HL-60/S4 treated with retinoic acid at 250 ng/mL for 4 days and 3 days (cell line): Measurements from ENCODE around the gene COL23A1.
"Not testable (repeated sequence)": the region's sequence is repeated elsewhere in the genome, so short reads cannot be mapped to it uniquely, and the experiment has no call there.

Source experiments
- in situ Hi-C: fragments of 300-500 bp; cut with MboI; formaldehyde crosslinking; loops from 2 replicates; pipeline ENCODE4 v1.7.0; 2022; ENCODE audit warnings: low sequenced_read_pairs

COL23A1 gene

DNA sequence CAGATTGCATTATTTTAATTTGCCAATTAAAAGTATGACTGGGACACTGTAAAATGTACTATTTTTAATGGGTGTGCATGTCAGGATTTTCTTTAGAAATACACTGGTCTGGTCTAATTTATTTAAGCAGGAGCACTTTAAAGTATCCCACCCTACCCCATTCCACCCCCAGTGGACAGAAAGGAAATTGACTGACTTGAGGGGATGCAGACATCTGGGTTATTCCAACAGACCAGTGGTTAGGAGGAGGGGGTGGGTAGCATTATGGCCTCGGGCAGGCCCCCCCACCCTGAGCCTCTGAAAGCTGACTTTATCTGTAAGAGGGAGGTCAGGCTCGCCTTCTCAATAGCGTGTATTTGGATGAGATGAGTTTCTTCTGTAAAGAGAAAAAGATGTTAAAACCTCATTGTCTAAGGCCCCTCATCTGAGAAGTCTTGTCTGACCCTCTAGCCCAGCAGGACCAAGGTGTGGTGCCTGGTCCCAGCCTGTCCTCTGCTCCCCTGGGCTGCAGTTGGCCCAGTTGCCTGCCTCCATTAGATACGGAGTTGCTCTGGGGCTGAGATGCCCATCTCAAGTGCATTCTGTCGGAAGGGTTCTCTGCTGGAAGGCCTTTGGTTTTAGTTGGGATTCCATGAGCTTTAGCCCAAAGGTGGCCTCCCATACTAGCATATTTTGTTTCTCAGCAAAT, 381.5 kb downstream of the COL23A1 start:
- in situ Hi-C loops: no loop called here

DNA sequence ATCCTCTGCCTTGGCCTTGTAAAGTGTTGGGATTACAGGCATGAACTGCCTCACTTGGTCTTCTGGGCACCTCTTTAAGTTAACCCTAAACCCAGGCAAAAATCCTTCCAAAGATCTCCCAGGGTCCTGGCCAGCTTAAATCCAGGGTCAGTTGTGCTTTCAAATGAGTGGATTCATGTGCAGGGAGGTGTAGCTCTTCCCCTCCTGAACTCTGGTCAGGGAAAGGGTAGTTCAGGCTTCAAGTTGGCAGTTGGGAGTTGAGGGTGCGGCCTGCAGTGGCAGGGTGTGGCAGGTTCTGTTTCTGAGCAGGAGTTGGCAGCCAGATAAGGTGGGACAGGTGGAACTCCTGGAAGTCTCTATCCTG, 382.3 kb downstream of the COL23A1 start:
- in situ Hi-C loops: no loop called here

DNA sequence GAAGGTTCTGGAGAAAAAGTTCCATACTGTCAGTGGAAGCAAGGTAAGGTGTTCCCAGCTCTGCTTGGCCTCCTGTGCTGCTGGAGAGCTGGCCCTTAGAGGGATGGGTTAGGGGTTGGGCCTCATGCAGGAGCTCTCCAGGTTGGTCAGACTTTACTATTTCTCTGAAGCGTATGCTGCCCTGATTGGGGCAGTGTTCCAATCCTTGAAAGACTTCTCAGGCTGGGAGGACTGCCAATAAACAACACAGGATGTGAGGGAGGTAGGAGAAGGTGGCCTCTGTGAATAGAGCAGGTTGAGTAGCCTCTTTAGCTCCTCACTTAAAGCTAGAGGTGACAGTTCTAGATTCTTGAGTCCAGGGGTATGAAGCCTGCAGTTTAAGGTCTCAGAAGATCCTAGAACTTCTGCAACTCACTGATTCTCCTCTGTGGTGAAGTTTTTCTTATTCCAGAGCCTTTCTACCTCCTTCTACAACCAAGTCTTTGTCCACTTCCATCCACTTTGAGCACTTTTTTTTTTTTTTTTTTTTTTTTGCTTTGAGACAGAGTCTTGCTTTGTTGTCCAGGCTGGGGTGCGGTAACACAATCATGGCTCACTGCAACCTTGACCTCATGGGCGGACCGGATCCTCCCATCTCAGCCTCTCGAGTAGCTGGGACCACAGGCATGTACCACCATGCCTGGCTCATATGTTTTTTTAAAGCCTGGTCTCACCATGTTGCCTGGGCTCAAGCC, 382.8 kb downstream of the COL23A1 start:
- in situ Hi-C loops: no loop called here

DNA sequence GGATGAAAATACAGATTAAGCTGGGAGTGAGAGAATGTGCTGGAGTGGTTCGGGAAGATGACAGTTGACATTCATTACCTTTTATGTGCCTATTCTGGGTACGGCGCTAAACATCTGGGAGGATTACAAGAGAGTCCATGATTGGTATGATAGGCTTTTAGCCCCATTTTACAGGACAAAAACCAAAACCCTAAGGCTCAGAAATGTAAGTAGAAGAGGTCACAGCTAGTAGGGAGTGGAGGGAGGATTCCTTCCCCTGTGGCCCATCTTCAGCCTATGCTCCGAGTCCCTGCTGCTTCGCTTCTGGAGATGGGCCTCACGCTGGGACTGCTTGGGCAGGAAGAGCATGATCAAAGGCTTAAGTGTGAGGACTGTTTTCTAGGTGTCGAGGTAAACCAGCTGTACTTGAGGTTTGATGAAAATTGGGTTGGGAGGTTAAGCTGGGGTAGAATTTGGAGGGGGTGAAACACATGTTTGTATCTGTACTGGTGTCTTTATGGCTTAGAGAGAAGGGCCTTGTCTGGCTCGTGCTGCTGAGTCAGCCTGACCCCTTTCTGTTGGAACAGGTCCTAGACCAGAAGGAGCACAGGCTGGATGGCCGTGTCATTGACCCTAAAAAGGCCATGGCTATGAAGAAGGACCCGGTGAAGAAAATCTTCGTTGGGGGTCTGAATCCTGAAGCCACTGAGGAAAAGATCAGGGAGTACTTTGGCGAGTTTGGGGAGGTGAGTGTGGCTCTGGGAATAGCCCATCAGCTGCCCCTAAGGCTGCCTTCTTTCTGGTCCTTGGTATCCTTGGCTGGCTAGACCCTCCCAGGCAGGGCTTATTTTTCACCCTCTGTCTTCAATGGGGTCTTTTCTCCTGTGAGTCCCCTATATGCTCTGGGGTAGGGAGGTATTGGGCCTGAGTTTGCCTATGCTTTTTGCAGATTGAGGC, 383.8 kb downstream of the COL23A1 start:
- in situ Hi-C loops: no loop called here

DNA sequence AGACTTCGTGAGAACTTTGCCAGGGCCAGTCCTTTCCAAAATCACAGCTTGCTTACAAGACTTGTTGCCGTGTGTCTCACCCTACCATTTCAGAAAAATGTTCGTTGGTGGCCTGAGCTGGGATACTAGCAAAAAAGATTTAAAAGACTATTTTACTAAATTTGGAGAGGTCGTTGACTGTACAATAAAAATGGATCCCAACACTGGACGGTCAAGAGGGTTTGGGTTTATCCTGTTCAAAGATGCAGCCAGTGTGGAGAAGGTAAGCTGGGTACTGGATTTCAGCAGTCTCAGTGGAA, 384.5 kb downstream of the COL23A1 start:
- in situ Hi-C loops: no loop called here

DNA sequence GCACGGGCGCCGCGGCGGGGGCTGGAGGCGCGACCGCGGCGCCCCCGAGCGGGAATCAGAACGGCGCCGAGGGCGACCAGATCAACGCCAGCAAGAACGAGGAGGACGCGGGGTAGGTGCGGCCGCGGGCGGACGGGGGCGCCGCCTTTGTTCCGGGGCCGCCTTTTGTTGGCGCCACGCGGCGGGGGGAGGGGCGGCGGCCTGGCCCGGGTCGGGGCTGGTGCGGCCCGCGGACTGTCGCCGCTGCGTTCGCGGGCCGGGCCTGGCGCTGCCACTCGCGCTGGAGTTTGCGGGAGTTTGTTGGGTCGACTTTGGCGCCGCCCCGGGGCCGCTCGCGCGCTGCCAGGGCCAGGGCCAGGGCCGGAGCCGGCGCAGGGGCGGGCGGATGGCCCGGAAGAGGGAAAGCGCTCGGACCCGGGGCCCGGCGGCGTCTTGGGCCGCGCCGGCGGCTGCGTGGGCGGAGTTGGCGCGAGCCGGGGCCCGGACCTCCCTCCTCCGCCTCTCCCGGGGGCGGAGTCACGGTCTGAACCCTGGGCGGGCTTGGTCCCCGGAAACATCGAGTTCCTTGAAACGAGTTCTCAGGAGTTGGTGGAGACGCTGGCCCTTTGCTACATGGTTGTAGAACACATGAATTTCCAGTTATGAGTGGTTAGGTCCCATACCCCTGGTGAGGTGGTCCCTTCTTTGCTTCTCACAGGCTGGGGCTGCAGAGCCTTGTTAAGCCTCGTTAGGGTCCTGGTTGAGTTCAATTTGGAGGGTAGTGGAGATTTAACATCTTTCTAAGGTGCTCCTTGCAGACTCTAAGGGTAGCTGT, 385.1 kb downstream of the COL23A1 start:
- in situ Hi-C loops: no loop called here

DNA sequence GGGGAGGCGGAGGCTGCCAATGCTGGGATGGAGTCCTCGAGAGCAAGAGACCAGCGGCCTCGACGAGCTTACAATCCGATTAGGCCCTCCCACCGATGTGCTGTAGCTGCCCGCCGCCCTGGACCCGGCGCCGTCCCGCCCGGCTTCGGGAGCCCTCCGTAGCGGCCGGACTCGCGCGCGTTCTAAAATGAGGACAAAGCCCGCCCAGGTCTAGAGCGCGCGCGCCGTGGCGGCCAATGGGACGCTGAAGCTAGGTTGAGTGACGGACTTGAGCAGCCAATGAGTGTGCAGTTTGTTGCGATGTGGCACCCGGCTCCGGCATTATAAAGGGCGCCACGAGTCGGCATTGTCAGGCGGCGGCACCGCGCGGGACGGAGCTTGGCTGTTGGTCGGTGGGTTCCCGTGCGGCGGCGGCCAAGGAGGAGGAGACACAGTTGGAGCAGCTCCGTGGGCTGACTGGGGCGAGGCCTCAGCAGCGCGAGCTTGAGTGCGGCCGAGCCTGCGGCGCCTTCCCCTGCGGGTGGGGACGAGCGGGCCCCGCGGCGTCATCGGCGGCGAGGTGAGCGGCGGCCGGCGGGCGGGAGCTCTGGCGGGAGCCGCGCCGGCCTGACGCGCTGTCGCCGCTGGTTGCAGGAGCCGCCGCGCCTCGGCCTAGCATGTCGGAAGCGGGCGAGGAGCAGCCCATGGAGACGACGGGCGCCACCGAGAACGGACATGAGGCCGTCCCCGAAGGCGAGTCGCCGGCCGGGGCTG, 385.8 kb downstream of the COL23A1 start, which contains the start of gene HNRNPAB:
Gene HNRNPAB (plus strand): TSS at position 352 of the 753 bp plus-strand sequence. CDS start 305 bp downstream, at position 657.
- in situ Hi-C loops: no loop called here

DNA sequence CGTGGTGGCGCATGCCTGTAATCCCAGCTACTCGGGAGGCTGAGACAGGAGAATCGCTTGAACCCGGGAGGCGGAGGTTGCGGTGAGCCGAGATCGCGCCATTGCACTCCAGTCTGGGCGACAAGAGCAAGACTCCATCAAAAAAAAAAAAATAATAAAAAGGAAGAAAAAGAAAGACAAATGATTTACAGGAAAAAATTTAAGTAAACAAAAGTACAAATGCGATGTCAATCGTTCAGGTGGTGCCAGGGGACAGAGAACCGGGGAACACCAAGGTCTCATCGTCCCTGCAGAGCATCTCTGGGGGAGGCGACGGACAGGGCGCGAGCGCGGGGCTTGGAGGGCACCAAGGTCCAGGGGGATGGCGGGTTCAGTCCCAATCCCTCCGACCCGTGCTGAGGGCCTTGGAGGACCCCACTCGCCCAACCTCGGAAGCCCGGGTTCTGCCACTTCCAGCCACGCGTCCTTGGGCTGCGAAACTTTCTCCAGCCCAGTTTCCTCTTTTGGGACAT, 386.5 kb downstream of the COL23A1 start:
- in situ Hi-C loops: no loop called here

DNA sequence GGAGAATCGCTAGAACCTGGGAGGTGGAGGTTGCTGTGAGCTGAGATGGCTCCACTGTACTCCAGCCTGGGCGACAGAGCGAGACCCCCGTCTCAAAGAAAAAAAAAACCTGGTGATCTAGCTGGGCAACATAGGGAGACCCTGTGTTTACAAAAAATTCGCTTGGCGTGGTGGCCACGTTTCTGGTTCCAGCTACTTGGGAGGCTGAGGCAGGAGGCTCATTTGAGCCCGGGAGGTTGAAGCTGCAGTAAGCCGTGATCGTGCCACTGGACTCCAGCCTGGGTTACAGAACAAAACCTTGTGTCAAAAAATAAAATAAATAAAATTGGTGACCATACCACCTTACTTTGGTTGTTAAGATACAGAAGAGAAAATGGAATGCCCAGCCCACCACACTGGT, 387.7 kb downstream of the COL23A1 start:
- in situ Hi-C loops: no loop called here

DNA sequence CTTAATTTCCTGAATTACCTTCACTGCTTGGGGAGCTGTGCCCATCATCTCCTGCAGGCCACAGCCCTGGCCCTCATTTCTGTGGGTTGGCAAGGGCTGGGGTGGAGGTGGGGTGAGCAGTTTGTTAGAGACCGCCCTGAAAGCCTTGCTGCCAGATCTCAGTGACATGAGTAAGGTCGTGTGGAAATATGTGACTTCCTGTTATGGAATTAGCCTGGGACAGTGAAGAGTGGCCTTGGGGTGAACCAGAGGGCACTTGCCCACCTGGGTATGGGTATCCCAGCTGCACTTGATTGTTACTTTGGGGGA, 388.3 kb downstream of the COL23A1 start:
- in situ Hi-C loops: no loop called here

DNA sequence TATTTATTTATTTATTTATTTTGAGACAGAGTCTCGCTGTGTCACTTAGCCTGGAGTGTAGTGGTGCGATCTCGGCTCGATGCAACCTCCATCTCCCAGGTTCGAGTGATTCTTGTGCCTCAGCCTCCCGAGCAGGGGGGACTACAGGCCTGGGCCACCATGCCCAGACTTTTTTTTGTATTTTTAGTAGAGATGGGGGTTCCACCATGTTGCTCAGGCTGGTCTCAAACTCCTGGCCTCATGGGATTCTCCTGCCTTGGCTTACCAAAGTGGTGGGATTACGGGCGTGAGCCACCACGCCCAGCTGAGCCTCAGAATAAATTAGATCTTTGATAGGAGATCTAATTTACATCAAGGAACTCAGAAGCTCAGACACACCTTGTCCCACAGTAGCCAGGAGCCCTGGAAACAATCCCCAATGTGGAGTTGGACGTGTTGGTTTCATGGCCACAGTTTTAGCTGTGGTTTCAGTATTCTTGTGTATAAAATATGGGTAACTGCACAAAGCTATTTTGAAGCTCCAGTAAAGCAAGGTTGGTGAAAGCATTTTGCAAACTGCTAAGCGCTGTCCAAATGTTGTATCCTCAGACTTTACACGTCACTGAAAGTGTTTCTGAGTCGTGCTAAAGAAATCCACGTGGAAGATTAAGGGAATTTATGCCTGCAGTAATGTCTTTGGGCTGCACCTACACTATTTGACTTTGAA, 388.8 kb downstream of the COL23A1 start:
- in situ Hi-C loops: no loop called here

DNA sequence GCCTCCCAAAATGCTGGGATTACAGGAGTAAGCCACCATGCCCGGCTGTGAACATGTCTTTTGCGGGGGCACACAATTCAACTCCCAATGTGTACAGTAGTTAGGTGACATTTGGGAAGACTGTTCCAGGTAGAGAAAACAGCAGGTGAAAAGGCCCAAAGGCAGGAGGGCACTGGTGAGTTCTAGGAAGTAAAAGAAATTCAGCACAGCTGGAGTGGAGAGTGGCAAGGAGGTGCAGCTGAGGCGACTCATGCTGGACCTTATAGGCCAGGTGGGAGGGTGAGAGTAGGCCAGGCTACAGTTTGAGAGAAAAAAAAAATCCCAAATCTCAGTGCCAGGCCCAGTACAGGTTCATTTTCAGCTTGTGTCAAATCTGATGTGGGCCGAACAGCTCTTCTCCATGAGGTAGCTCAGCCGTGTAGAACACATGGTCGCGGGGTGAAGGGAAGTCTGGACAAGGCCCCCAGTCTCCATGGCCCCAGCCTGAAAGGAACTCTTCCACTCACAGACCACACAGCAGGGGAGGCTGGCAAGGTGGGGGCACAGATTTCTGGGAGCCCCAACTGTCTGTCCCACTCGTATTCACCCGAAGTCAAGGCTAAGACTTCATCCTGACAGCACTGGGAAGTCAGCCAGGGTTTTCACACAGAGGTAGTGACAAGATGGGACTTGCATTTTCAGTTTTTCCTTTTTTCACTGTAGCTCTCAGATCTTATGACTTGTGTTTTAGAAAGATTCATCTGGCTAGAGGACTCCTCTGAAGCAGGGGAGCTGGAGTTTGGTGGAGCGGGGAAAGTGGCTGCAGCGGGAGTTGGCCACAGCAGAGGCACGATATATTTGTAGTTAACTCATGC, 390.4 kb downstream of the COL23A1 start:
- in situ Hi-C loops: no loop called here

DNA sequence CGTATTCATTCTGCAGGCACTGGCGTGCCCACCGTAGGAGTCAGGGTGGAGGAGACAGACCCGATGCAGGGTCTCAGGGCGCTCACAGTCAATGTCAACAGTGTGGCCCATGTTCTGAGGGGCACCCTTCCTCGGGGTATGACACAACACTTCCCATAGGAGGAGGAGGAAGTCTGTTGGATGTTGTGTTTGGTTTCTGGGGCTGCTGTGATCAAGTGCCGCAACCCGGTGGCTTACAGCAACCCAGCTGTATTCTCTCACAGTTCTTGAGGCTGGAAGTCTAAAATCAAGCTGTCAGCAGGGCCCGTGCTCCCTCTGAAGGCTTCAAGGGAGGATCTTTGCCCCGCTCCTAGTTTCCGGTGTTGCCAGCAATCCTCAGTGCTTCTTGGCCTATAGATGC, 391.5 kb downstream of the COL23A1 start:
- in situ Hi-C loops: no loop called here

DNA sequence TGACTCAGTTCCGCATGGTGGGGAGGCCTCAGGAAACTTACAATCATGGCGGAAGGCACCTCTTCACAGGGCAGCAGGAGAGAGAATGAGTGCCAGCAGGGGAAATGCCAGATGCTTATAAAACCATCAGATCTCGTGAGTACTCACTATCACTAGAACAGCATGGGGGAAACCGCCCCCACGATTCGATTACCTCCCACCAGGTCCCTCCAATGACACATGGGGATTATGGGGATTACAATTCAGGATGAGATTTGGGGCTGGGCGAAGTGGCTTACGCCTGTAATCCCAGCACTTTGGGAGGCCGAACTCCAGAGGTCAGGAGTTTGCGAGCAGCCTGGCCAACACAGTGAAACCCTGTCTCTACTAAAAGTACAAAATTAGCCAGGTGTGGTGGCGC, 392.0 kb downstream of the COL23A1 start:
- in situ Hi-C loops: not testable (repeated sequence)

DNA sequence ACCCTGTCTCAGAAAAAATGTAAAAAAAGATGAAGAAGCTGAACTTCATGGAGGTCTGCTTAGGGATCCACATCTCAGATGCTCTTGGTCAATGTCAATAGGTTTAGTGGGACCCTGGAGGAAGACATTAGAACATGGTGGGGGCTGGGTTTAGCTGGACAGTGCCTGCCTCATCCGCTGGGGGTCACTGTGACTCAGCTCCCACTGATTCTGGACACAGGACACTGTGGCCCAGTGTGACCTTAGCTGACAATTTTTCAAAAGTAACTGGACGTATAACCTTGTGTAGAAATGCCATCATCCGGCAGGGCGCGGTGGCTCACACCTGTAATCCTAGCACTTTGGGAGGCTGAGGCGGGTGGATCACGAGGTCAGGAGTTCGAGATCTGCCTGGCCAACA, 393.2 kb downstream of the COL23A1 start:
- in situ Hi-C loops: no loop called here

DNA sequence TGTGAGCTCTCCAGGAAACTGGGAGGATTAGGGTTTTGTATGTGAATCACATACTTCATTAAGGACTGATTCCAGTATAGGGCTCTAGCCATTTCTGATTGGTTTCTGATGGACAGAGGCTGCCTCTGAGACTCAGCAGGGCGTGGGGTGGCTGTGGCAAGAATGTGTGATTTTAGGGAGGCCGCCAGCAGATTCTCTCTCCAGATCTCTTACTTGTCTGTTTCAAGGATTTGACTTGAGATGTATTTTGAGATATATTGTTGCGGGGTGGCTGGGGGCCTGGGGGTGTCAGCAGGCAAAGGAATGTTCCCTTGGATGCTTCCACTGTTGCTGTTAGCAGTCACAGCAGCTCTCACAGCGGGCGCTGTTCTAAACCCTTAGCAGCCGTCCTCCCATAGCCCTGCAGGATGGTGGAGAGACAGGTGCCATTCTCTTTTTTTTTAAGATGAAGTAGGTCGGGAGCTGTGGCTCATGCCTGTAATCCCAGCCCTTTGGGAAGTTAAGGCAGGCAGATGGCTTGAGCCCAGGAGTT, 393.8 kb downstream of the COL23A1 start:
- in situ Hi-C loops: no loop called here

DNA sequence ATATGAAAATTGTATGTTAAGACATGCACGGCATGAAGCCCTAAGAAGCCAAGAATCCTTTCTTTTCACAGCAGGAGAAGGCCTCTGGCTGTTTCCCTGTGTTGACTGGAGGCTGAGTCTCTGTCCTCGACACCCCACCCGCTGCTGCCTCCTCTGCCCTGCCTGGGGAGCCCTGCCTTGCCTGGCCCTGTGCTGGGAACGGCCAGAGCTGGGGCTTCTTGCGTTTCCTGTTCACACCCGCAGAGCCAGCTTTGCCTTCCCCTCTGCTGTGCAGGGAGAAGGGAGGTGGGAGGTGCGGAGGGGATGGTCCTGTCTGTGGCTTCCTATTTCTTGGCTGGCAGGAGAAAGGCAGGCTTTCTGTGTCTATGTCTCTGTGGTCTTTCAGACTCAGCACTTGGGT, 396.2 kb downstream of the COL23A1 start:
- in situ Hi-C loops: no loop called here

DNA sequence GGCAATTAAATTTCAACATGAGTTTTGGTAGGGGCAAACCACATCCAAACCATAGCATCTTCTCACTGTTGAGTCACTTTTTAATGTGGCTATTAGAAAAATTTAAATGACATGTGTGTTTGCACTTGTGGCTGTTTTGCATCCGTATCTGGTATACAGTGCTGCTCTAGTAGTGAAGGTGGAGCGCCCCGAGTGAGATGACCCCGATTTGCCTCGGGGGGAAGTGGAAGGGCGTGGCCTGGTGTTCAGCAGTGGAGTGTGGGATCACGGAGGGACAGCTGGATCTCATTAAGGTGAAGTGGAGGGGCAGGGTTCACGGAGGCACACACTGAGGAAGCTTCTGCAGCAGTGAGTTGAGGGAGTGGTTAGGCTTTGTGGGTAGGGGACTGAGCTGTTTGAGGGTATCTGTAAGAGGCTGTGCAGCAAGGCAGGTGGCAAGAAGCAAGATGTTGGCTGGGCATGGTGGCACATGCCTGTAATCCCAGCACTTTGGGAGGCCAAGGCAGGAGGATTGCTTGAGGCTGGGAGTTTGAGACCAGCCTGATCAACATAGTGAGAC, 396.9 kb downstream of the COL23A1 start:
- in situ Hi-C loops: no loop called here
